ENCODE results near the gene SLC24A3. TPM values are rescaled to one million over a fixed set of nuclear protein-coding genes. Genes with fewer than 3 reads are reported as not detected.

The SLC24A3 gene
- total and polyA plus RNA-seq, 2 of the 13 experiments (the other 11 are each of a cell fraction or from before 2014, with no cell fraction given), result not detected

GRCh38 chr20:19679900-19680495, 467.6 kb downstream of the SLC24A3 start (continued):
- TF ChIP-seq ZHX2 (IDR thresholded peaks at IDR 0.05; ENCODE audit: low read depth) (no peak), ZHX2 (CRISPR knock-in tag; IDR thresholded peaks at IDR 0.05; ENCODE audit: borderline replicate concordance) (no peak), GLI4 (CRISPR knock-in tag; IDR thresholded peaks at IDR 0.05; ENCODE audit: borderline replicate concordance) (no peak), ZNF431 (CRISPR knock-in tag; IDR thresholded peaks at IDR 0.05; ENCODE audit: borderline replicate concordance, low read depth) (no peak), ZNF207 (IDR thresholded peaks at IDR 0.05; ENCODE audit: borderline replicate concordance) (peak; percentile 87; the same call in 1 of the 2 replicates), PHF8 (CRISPR knock-in tag; IDR thresholded peaks at IDR 0.05) (no peak), IKZF1 (IDR thresholded peaks at IDR 0.05) (peak; percentile 87; the same call in 1 of the 2 replicates), NBN (conservative IDR thresholded peaks at IDR 0.05) (peak; percentile 92; the same call in 1 of the 2 replicates), SALL2 (CRISPR knock-in tag; IDR thresholded peaks at IDR 0.05) (no peak), GATA4 (IDR thresholded peaks at IDR 0.05; ENCODE audit: borderline replicate concordance, low read depth) (no peak), ZNF607 (CRISPR knock-in tag; IDR thresholded peaks at IDR 0.05; ENCODE audit: borderline replicate concordance) (no peak), CHD2 (IDR thresholded peaks at IDR 0.05; ENCODE audit: low read depth, low read length) (no peak), SP1 (IDR thresholded peaks at IDR 0.05) (0 out of 2 replicates have a peak, but pooled peaks have one; percentile 42), SP1 (CRISPR knock-in tag; IDR thresholded peaks at IDR 0.05) (no peak), ZNF562 (CRISPR knock-in tag; IDR thresholded peaks at IDR 0.05; ENCODE audit: borderline replicate concordance) (no peak), ZNF33A (CRISPR knock-in tag; IDR thresholded peaks at IDR 0.05; ENCODE audit: borderline replicate concordance) (no peak), MNT (IDR thresholded peaks at IDR 0.05) (0 out of 2 replicates have a peak, but pooled peaks have one; percentile 16), ZNF382 (CRISPR knock-in tag; IDR thresholded peaks at IDR 0.05; ENCODE audit: borderline replicate concordance) (no peak), SMAD9 (CRISPR knock-in tag; IDR thresholded peaks at IDR 0.05) (no peak), SUZ12 (IDR thresholded peaks at IDR 0.05; ENCODE audit: low read depth, low read length) (no peak)
- TF ChIP-seq, protein P1, sequence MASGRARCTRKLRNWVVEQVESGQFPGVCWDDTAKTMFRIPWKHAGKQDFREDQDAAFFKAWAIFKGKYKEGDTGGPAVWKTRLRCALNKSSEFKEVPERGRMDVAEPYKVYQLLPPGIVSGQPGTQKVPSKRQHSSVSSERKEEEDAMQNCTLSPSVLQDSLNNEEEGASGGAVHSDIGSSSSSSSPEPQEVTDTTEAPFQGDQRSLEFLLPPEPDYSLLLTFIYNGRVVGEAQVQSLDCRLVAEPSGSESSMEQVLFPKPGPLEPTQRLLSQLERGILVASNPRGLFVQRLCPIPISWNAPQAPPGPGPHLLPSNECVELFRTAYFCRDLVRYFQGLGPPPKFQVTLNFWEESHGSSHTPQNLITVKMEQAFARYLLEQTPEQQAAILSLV (CRISPR knock-in tag; IDR thresholded peaks at IDR 0.05; ENCODE audit: borderline replicate concordance), result no peak
- TF ChIP-seq, protein P2, sequence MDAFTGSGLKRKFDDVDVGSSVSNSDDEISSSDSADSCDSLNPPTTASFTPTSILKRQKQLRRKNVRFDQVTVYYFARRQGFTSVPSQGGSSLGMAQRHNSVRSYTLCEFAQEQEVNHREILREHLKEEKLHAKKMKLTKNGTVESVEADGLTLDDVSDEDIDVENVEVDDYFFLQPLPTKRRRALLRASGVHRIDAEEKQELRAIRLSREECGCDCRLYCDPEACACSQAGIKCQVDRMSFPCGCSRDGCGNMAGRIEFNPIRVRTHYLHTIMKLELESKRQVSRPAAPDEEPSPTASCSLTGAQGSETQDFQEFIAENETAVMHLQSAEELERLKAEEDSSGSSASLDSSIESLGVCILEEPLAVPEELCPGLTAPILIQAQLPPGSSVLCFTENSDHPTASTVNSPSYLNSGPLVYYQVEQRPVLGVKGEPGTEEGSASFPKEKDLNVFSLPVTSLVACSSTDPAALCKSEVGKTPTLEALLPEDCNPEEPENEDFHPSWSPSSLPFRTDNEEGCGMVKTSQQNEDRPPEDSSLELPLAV (CRISPR knock-in tag; conservative IDR thresholded peaks at IDR 0.05; ENCODE audit: low read depth), result no peak
